CD4-positive, alpha-beta T cell treated with Interleukin-15 for 4 hours (primary cell): ENCODE measurements around the gene SPHK2.
A peak's percentile ranks its signal among the peaks of the same experiment; 100 is the strongest.
"Not testable (repeated sequence)": the region's sequence is repeated elsewhere in the genome, so short reads cannot be mapped to it uniquely, and the experiment has no call there.

Experiments used
- DNase-seq: peaks from one replicate; pipeline ENCODE4 v3.0.0-alpha.2; 2020; ENCODE audit warnings: low spot score

Gene SPHK2

DNA sequence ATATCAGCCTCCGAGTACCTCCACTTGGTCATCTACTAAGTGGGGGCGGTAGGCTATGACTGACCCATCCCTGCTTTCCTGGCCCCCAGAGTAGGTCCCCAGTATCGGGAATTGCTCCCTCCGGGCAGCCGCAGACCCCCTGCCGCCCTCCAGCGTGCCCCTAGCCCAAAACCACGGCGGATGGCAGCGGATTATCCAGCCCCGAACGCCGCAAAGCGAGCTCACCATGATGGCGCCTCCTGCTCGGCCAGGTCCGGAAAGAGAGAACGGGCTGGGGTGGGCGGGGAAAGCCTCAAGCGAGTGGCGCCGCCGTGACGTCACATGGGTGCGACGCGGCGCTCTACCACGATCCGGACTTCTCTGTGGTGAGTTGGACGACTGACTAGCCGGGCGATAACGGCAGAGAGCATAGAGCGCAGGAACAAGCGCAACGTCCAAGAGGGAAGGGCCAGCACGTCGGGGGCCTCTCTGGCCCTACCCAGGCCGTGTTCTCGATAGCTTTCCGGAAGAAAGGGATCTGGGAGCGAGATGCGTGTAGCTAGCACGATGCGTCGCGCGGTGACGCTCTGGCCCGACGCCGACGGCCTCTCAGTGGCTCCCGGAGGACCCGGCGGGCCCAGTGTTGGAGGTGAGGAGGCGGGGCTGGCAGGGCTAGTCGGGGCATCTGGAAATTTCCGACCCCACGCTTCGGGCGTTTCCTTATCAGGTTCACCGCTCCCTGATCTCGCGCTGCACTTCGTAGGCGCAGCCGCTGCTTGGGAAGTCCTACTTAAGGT is at the start of gene SPHK2, which contains the start of gene RPL18:
TSS of gene SPHK2 (plus strand) at position 591 of the 776 bp plus-strand sequence. CDS start 1,009 bp downstream, outside the sequence.
TSS of gene RPL18 (minus strand) at position 263 of the 776 bp plus-strand sequence. CDS start at position 228, 35 bp downstream.
- peak; percentile 97 for DNase-seq

- no peak for DNase-seq
Observed at GRCh38 chr19:48569814-48570213, 49.5 kb upstream of the SPHK2 start.

DNA sequence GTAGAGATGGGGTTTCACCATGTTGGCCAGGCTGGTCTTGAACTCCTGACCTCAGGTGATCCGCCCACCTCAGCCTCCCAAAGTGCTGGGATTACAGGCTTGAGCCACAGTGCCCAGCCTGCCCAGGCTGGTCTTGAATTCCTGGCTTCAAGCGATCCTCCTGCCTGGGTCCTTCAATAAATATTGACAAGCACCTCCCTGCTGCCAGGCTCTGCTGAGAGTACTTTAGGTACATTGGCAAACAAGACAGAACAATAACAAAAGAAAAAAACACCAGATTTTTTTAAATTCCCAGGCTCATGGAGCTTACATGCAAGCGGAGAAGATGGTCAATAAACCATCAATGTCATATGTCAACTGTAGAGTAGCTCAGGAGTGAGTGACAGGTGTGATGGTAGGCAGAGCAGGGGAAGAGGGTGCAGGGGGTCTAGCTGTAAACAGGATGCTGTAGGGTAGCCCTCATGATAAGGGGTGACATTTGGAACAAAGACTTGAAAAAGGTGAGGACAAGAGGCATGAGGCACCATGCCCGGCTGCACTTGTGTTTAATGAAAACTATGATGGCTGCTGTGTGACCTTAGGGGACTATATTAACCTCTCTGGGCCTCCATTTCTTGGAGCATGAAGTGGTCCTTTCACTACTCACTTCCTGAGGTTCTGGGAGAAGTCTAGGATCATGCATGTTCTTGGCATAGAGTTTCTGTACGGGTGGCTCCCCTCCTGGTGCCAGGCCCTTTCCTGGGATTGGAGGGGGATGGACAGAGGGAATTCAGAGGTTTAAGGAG is 47.7 kb upstream of the SPHK2 start:
- no peak for DNase-seq

GRCh38 chr19:48573163-48573505 is 46.2 kb upstream of the SPHK2 start:
- DNase-seq = no peak

DNA sequence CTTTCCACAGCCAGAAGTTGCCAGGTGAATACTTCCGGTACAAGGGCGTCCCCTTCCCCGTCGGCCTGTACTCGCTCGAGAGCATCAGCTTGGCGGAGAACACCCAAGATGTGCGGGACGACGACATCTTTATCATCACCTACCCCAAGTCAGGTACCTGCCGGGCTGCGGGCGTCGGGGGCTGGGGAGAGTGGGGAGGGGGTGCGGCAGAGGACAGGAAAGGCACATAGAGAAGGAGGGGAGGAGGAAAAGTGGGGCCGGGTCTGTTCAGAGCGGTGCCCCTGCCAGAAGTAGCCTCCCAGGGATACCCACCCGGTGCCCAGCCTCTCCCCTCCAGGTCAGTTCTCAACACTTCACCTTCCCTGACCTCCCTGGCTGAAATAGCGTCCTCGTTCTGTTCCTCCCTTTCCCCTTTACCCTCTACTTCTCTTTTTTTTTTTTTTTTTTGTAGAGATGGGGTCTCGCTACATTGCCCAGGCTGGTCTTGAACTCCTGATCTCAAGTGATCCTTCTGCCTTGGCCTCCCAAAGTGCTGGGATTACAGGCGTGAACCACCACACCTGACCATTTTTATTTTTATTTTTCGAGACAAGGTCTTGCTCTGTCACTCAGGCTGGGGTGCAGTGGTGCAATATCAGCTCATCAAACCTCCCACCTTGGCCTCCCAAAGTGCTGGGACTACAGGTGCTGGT is 43.2 kb upstream of the SPHK2 start:
- no peak for DNase-seq

- DNase-seq = not testable (repeated sequence)
Observed at GRCh38 chr19:48577908-48578307, 41.4 kb upstream of the SPHK2 start.

GRCh38 chr19:48578891-48579290 is 40.4 kb upstream of the SPHK2 start:
- DNase-seq = no peak

DNA sequence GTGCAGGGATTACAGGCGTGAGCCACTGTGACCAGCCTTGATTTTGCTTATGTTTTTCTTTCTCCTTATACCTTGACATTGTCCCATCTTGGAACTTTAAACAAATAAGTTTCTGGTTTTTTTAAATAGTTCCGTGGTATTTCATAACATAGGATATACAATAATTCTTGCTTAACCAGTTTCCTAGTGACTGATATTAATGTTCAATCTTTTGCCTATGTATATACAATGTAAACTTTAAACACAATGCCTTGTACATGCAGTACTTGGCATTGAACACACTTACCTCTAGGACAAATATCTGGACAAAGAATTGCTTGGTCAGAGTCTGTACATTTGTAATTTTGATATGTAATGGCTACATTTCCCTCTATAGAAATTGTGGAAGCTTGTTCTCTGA is 37.1 kb upstream of the SPHK2 start:
- no peak for DNase-seq

- DNase-seq = no peak
Observed at GRCh38 chr19:48587387-48587786, 31.9 kb upstream of the SPHK2 start.

DNA sequence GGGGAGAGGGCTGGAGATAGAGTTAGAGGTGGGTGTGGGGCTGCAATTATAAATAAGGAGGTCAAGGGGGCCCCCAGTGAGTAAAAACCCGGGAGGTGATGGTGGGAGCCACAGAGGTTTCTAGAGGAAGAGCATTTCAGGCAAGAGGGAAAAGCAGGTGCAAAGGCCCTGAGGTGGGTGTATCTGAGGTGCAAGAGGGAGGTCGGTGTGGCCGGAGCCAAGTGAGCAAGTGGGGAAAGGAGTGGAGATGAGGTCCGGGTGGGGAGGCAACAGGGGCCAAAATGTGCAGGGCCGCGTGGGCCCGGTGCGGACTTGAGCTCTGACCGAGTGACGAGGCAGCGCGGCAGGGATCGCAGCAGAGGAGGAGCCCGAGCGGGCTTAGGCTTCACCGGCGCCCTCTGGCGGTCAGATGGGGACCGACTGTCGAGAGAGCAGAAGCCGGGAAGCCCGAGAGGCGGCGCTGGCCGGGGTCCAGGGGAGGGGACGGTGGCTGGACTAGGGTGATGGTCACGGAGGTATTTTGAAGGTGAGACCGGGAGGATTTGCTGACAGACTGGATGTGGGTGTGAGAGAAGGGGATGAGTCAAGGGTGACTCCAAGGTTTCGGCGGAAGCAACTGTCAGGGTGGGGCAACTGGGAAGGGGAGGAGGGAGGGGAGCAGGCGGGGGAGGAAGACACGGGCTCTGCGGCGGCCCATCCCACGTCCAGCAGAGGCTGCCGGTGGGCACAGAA is 30.5 kb upstream of the SPHK2 start:
- DNase-seq = peak; percentile 86

GRCh38 chr19:48591021-48591420 is 28.3 kb upstream of the SPHK2 start:
- DNase-seq = no peak

- no peak for DNase-seq
Observed at GRCh38 chr19:48595171-48595570, 24.1 kb upstream of the SPHK2 start.

- no peak for DNase-seq
Observed at GRCh38 chr19:48595833-48596232, 23.5 kb upstream of the SPHK2 start.

GRCh38 chr19:48596237-48596636 is 23.1 kb upstream of the SPHK2 start:
- no peak for DNase-seq

- peak; percentile 57 for DNase-seq
Observed at GRCh38 chr19:48596679-48597465, 22.4 kb upstream of the SPHK2 start.

GRCh38 chr19:48598996-48599700 is 20.2 kb upstream of the SPHK2 start:
- no peak for DNase-seq

- no peak for DNase-seq
Observed at GRCh38 chr19:48600679-48601417, 18.5 kb upstream of the SPHK2 start.

DNA sequence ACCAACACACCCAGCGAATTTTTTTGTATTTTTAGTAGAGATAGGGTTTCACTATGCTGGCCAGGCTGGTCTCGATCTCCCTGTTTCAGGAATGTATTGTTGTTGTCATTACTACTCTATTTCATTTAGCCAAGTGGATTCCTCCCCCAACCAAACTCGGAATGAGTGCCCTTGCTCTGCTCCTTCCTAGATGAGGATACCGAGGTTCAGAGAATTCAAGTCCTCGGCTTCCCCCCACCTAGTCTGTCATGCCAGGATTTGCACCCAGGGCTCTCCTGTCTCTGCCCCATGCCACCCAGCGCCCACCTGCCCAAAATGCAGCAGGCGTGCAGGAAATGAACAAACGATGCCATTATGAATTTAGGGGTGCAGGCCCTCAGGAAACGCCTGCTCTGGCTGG is 16.3 kb upstream of the SPHK2 start:
- no peak for DNase-seq

DNA sequence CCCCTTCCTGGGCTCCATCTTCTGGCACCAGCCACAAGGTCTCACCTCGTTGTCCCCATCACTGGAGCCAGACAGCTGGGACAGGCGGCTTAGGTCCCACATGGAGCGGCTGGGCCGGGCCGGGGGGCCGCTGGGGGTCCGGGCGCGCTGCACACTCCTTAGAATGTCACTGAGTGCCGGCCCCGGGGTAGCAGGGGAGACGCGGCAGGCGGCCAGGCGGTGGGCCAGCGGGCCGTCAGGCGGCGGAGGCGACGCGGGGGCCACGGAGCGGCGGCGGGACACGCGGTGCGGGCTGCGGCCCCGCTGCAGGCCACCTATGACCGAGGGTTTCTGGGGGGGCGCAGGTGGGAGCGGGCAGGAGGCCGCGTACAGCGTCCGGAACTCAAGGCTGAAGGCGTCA is 15.9 kb upstream of the SPHK2 start:
- DNase-seq = no peak

DNA sequence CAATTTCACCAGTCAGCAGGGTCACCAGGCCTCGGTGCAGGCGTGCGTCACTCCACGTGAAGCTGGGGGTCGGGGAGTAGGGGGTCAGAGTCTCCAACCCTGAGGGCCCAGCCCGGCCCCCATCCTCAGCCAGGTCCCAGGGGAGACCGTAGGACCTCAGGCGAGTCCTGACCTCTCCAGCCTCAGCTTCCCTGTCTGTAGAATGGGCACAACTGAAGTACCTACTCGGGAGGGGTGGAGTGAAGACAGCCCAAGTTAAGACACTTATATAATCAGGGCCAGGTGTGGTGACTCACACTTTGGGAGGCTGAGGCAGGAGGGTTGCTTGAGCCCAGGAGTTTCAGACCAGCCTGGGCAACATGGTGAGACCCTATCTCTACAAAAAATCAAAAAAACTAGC is 15.5 kb upstream of the SPHK2 start:
- no peak for DNase-seq
